GM20000 (cell line): Measurements from ENCODE around the gene BAIAP2L2.

ENCODE experiments used
- DNase-seq: peaks from one replicate; pipeline ENCODE4 v3.0.0; 2012; ENCODE audit warnings: low spot score
- CTCF ChIP-seq: IDR thresholded peaks from 2 replicates; pipeline ENCODE4 v1.5.1; 2012; ENCODE audit warnings: mild to moderate bottlenecking, control low read depth; ENCODE audit errors: extremely low read depth, missing control alignments

Gene BAIAP2L2

DNA sequence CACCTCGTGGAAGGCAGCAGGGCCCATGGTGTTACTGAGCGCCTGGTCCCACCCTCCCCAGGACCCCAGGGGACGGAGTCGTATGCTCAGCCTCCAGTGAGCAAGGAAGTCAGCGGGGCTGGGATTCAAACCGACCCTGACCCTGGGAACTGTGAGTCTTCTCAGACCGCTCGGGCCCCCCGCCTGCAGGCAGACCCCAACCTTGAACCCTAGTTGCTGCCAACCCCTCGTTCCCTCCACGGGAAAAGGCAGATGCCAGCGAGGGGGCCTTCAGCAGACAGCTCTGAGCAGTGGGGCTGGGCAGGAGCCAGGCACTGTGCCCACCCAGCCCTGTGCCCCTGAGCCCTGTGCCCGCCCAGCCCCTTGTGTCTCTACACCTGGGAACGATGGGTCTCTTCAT lies 32.9 kb downstream of the BAIAP2L2 start:
- no peak for DNase-seq
- no peak for TF ChIP-seq CTCF

GRCh38 chr22:38077096-38077495 lies 33.4 kb downstream of the BAIAP2L2 start:
- TF ChIP-seq CTCF = no peak

GRCh38 chr22:38075961-38076360 lies 34.5 kb downstream of the BAIAP2L2 start:
- DNase-seq = no peak
- no peak for TF ChIP-seq CTCF

More at GRCh38 chr22:38077096-38077495, 33.4 kb downstream of the BAIAP2L2 start:
- DNase-seq = no peak

DNA sequence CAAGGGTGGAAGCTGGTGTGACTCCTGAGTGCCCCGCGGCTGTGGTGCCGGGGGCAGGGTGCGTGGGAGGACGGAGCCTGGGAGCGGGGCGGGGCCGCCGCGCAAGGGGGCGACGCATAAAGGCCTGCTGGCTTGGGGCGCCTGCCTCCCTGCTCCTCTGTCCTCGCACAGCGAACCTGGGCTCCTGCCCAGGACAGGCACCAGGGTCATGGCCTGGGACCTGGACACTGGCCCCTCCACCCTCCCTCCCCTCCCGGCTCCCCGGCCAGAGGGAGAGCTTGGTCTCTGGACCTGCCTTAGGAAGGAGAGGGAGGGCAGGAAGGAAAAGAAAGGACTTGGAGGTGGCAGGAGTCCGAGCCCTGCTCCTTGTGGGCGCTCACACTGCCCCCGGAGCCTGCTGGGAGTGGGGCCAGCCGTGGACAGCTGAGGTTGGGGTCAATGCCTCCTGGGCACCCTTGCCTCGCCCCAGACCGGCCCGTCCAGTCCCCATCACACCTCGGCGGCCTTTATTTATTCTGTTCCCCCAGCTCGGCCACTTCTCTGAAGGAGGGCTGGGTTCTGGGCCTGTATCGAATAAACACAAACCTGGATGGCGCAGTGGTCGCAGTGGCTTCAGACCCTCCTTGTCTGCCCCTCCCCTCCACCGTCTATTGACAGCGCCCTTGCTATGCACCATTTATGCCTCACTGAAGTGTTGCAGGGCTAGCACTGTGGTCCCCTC lies 35.2 kb downstream of the BAIAP2L2 start:
- DNase-seq = no peak
- TF ChIP-seq CTCF = no peak

GRCh38 chr22:38074181-38075104 lies 36.0 kb downstream of the BAIAP2L2 start:
- DNase-seq = no peak
- TF ChIP-seq CTCF = no peak

GRCh38 chr22:38073150-38074130 lies 37.0 kb downstream of the BAIAP2L2 start:
- no peak for TF ChIP-seq CTCF

More at GRCh38 chr22:38073150-38074130, 37.0 kb downstream of the BAIAP2L2 start:
- DNase-seq = no peak
